B cell (primary cell): Measurements from ENCODE around the gene TBC1D9B. TPM values are rescaled to one million over a fixed set of nuclear protein-coding genes. Genes with fewer than 3 reads are reported as not detected.

Experiments used
- ATAC-seq: fragments of 200-7000 bp; cut with Tn5 transposase; one replicate; pipeline ENCODE4 v1.10.0; 2021; ENCODE audit warnings: low read depth, mild to moderate bottlenecking, moderate number of reproducible peaks, moderate library complexity
- CTCF ChIA-PET: fragments of 350-600 bp; sonication (Branson Sonifier 250); formaldehyde crosslinking; loops from one replicate; lab custom pipeline; 2021; ENCODE audit warnings: antibody characterized with exemption, inconsistent platforms; lab: Charles Lee
- POLR2A ChIA-PET: fragments of 350-600 bp; sonication (Branson Sonifier 250); formaldehyde crosslinking; loops from one replicate; lab custom pipeline; 2021; ENCODE audit warnings: antibody characterized with exemption; lab: Charles Lee
- DNase-seq: peaks from one replicate; pipeline ENCODE4 v3.0.0; 2013
- H2AFZ ChIP-seq: 2 replicates; pipeline ENCODE4 v1.6.1; 2012; ENCODE audit warnings: mild to moderate bottlenecking, low read depth, low read length; ENCODE audit not compliant: insufficient read depth, poor library complexity, severe bottlenecking
- H3K27ac ChIP-seq, 2 donors: 1 replicate in 1 of 2; 2 replicates in 1 of 2; pipeline ENCODE4 v1.5.1; 2012 to 2013; ENCODE audit warnings: low read length in 2 of 2, mild to moderate bottlenecking in 2 of 2, moderate library complexity in 1 of 2
- H3K27me3 ChIP-seq, 4 experiments: fragments of 200-600 bp in 1 of 4; sonication (generic) in 1 of 4; replicated peaks in 1 of 4; 1 replicate in 2 of 4; 2 replicates in 2 of 4; pipeline versions ENCODE4 v1.6.1 to v1.7.0; 2013 to 2016; ENCODE audit warnings: low read length in 3 of 4, mild to moderate bottlenecking in 2 of 4, mixed read lengths in 1 of 4, moderate library complexity in 1 of 4; ENCODE audit not compliant: insufficient read depth in 4 of 4, control insufficient read depth in 3 of 4; ENCODE audit errors: control extremely low read depth in 1 of 4
- H3K36me3 ChIP-seq, 2 experiments: replicated peaks in 1 of 2; 1 replicate in 1 of 2; 2 replicates in 1 of 2; pipeline versions ENCODE4 v1.6.1 to v1.7.1; 2013; ENCODE audit warnings: low read length in 1 of 2; ENCODE audit not compliant: insufficient read depth in 2 of 2, control insufficient read depth in 1 of 2; ENCODE audit errors: control extremely low read depth in 1 of 2, extremely low read depth in 1 of 2
- H3K4me1 ChIP-seq, 2 donors: fragments of 200-600 bp in 1 of 2; sonication (generic) in 1 of 2; 1 replicate in 1 of 2; 2 replicates in 1 of 2; pipeline versions ENCODE4 v1.5.1 to v1.6.1; 2013 to 2017; ENCODE audit warnings: low read length in 2 of 2; ENCODE audit not compliant: control insufficient read depth in 2 of 2, insufficient read depth in 2 of 2
- H3K4me2 ChIP-seq: replicated peaks from 2 replicates; pipeline ENCODE3; 2012; ENCODE audit warnings: mild to moderate bottlenecking, low read depth, low read length; ENCODE audit not compliant: poor library complexity, severe bottlenecking
- H3K4me3 ChIP-seq, 5 experiments: fragments of 200-600 bp in 1 of 5; sonication (generic) in 1 of 5; 1 replicate in 3 of 5; 2 replicates in 2 of 5; pipeline versions ENCODE4 v1.5.1 to v1.7.0; 2011 to 2016; ENCODE audit warnings: low read length in 4 of 5, mild to moderate bottlenecking in 4 of 5, low read depth in 2 of 5, control low read depth in 1 of 5, moderate library complexity in 1 of 5; ENCODE audit not compliant: insufficient read depth in 1 of 5; ENCODE audit errors: control extremely low read depth in 1 of 5, extremely low read depth in 1 of 5
- H3K79me2 ChIP-seq: fragments of 200-600 bp; sonication (generic); one replicate; pipeline ENCODE4 v1.6.0; 2016; ENCODE audit warnings: low read length; ENCODE audit not compliant: control insufficient read depth, insufficient read depth
- H3K9ac ChIP-seq: fragments of 200-600 bp; sonication (generic); 2 replicates; pipeline ENCODE4 v1.6.1; 2017; ENCODE audit warnings: mild to moderate bottlenecking, low read length, moderate library complexity
- H3K9me3 ChIP-seq, 3 donors: one replicate each; pipeline versions ENCODE4 v1.6.1 to v1.7.1; 2013; ENCODE audit warnings: low read length in 2 of 3; ENCODE audit not compliant: control insufficient read depth in 2 of 3, insufficient read depth in 1 of 3; ENCODE audit errors: control extremely low read depth in 1 of 3
- H4K20me1 ChIP-seq: 2 replicates; pipeline ENCODE4 v1.6.0; 2012; ENCODE audit warnings: mild to moderate bottlenecking, low read length; ENCODE audit not compliant: insufficient read depth, control insufficient read depth, poor library complexity, severe bottlenecking
- H3K27ac Mint-ChIP-seq: one replicate; pipeline ENCODE4 v1.8.0; 2021; ENCODE audit warnings: mixed read lengths
- H3K27me3 Mint-ChIP-seq: one replicate; pipeline ENCODE4 v1.8.0; 2021; ENCODE audit warnings: mixed read lengths
- H3K4me1 Mint-ChIP-seq: one replicate; pipeline ENCODE4 v1.8.0; 2021; ENCODE audit warnings: mixed read lengths
- H3K4me3 Mint-ChIP-seq: one replicate; pipeline ENCODE4 v1.8.0; 2021; ENCODE audit warnings: mixed read lengths
- H3K9me3 Mint-ChIP-seq: one replicate; pipeline ENCODE4 v1.8.0; 2022; ENCODE audit warnings: mixed read lengths; ENCODE audit not compliant: insufficient read depth
- EZH2 ChIP-seq: IDR thresholded peaks from 2 replicates; pipeline ENCODE4 v1.6.1; 2012; ENCODE audit warnings: borderline replicate concordance, low read depth, mild to moderate bottlenecking, moderate library complexity, low read length; ENCODE audit not compliant: insufficient read depth, poor library complexity, severe bottlenecking
- WGBS: methylation state at CpG from one replicate; pipeline ENCODE4 v1.1.5; 2013; ENCODE audit warnings: missing lambda C conversion rate; ENCODE audit not compliant: insufficient coverage; 5-methylcytosine and 5-hydroxymethylcytosine counted together
- intact Hi-C: fragments of 100-400 bp; cut with micrococcal nuclease; formaldehyde crosslinking; loops from one replicate; pipeline ENCODE4 v1.10.0; 2022
- polyA plus RNA-seq: library from polyadenylated mRNA; depleted of rRNA; stranded (reverse); fragments of >200 nt; gene quantifications from 2 replicates; pipeline ENCODE4 v1.2.3, GENCODE V29; 2012
- total RNA-seq, 2 donors: library from RNA; stranded (reverse); fragments of 120-200 nt in 1 of 2; gene quantifications; 1 replicate in 1 of 2; 2 replicates in 1 of 2; pipeline versions ENCODE4 v1.2.3 to v1.2.4, GENCODE V29; 2013 to 2022
- TF ChIP-seq, protein P1 (sequence below): fragments of 200-600 bp; IDR thresholded peaks from one replicate; pipeline ENCODE4 v1.8.0; 2022; ENCODE audit warnings: antibody characterized with exemption, mild to moderate bottlenecking

TBC1D9B gene
- total and polyA plus RNA-seq, 2 donors (not counting 1 experiment from before 2014, with no cell fraction given) = 143 to 144 TPM

DNA sequence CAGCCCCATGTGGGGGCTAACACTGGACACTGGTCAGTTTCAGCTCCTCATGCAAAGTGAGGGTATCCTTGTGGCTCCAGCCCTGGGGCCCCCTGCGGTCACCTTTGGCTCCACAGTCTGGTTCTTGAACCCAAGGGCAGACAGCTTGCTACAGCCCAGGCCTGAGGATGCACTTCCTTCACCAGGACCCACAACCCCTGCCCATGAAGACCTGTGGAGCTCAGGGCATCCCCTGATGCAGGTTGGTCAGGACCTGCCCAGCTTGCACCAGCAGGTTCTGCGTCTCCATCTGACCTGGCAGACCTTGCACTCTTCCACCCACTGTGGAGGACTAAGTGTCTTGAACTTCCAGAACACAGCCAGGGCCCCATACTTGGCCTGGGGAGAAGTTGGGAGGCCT lies 45.4 kb downstream of the TBC1D9B start:
- DNase-seq (no peak), ATAC-seq (no peak)
- Histone ChIP-seq H3K36me3 (peaks cover 0 to 33% of the 10 kb centered on the region in 2 experiments), H3K9ac (no peak overlapping the region), H4K20me1 (peaks cover 4% of the 10 kb centered on the region), H3K27me3 (no peaks in the 10 kb centered on the region), H3K27ac (no peak overlapping the region), H3K4me1 (peaks cover 4 to 11% of the 10 kb centered on the region in 2 donors), H2AFZ (no peak overlapping the region), H3K79me2 (peaks cover 5% of the 10 kb centered on the region), H3K9me3 (peaks cover 0 to 5% (median 0%) of the 10 kb centered on the region in 3 donors), H3K4me3 (no peak overlapping the region), H3K4me2 (no peak overlapping the region)
- CTCF ChIA-PET = interaction anchor here (1.0 kb wide), 1 partner anchor 9 kb away, joined by 3 read pairs; no protein-coding TSS in a partner anchor
- TF ChIP-seq, protein P1, sequence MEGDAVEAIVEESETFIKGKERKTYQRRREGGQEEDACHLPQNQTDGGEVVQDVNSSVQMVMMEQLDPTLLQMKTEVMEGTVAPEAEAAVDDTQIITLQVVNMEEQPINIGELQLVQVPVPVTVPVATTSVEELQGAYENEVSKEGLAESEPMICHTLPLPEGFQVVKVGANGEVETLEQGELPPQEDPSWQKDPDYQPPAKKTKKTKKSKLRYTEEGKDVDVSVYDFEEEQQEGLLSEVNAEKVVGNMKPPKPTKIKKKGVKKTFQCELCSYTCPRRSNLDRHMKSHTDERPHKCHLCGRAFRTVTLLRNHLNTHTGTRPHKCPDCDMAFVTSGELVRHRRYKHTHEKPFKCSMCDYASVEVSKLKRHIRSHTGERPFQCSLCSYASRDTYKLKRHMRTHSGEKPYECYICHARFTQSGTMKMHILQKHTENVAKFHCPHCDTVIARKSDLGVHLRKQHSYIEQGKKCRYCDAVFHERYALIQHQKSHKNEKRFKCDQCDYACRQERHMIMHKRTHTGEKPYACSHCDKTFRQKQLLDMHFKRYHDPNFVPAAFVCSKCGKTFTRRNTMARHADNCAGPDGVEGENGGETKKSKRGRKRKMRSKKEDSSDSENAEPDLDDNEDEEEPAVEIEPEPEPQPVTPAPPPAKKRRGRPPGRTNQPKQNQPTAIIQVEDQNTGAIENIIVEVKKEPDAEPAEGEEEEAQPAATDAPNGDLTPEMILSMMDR = no peak
- TF ChIP-seq EZH2 = no peak
- WGBS = 94% methylated on average over 2 of the region's 2 CpGs
- POLR2A ChIA-PET = no interaction called here
- H3K4me1 Mint-ChIP-seq = peaks cover 25% of the 10 kb centered on the region
- H3K27ac Mint-ChIP-seq = no peak overlapping the region
- no peak overlapping the region for H3K4me3 Mint-ChIP-seq
- H3K27me3 Mint-ChIP-seq = no peaks in the 10 kb centered on the region
- no peaks in the 10 kb centered on the region for H3K9me3 Mint-ChIP-seq
- intact Hi-C loops = no loop called here

DNA sequence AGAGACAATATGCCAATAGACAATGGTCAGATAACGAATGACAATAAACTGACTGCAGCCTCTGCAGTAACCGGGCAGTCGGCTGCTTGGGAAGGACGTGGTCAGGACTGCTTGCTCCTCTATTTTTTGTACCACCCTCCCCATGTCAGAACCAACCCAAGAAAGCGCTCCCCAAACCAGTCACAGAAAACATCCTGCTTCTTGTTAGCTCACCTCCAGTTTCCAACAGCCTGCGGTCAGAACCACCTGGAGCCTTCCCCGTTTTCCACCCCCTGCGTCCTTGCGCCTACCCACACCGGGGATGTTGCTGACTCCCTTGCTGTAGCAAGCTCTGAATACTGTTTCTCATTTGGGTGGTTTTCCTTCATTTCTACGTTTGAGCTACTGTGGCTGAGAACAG lies 47.4 kb downstream of the TBC1D9B start:
- ChIA-PET POLR2A (no interaction called here), CTCF (interaction anchor here (1.4 kb wide), 1 partner anchor 97 kb away, joined by 3 read pairs; no protein-coding TSS in a partner anchor)
- Histone ChIP-seq H4K20me1 (peaks cover 15% of the 10 kb centered on the region), H3K9ac (no peak overlapping the region), H2AFZ (no peak overlapping the region), H3K4me2 (no peak overlapping the region), H3K4me1 (peaks cover 5 to 15% of the 10 kb centered on the region in 2 donors), H3K4me3 (no peak overlapping the region), H3K27me3 (no peaks in the 10 kb centered on the region), H3K27ac (no peak overlapping the region), H3K36me3 (peaks cover 0 to 25% of the 10 kb centered on the region in 2 experiments), H3K79me2 (peaks cover 24% of the 10 kb centered on the region), H3K9me3 (peaks cover 0 to 5% (median 0%) of the 10 kb centered on the region in 3 donors)
- H3K4me1 Mint-ChIP-seq = peaks cover 27% of the 10 kb centered on the region
- H3K9me3 Mint-ChIP-seq = no peaks in the 10 kb centered on the region
- no peaks in the 10 kb centered on the region for H3K27me3 Mint-ChIP-seq
- H3K4me3 Mint-ChIP-seq = peak overlapping the region; percentile 70
- intact Hi-C loops = no loop called here
- TF ChIP-seq, protein P1 = no peak
- no peak for TF ChIP-seq EZH2
- 93% methylated on average over 8 of the region's 11 CpGs for WGBS
- no peak for ATAC-seq
- DNase-seq = no peak
- peak overlapping the region; percentile 15 for H3K27ac Mint-ChIP-seq
